Upper lobe of left lung (tissue), 6 donors: ENCODE results near the gene PHF2. TPM values are rescaled to one million over a fixed set of nuclear protein-coding genes. Genes with fewer than 3 reads are reported as not detected.
A peak's percentile ranks its signal among the peaks of the same experiment; 100 is the strongest.

Source experiments
- ATAC-seq, 2 donors: fragments of 200-7000 bp; cut with Tn5 transposase; one replicate each; pipeline ENCODE4 v1.9.1; 2022; ENCODE audit warnings: mild to moderate bottlenecking in 2 of 2, moderate library complexity in 2 of 2; ENCODE audit not compliant: low FRiP score in 2 of 2
- DNase-seq, 2 donors: peaks; one replicate each; pipeline ENCODE4 v3.0.0-alpha.2; 2019 to 2020
- H3K27ac ChIP-seq, 4 donors: fragments of 200-600 bp; sonication (generic); one replicate each; pipeline ENCODE4 v1.5.1; 2016 to 2019
- H3K27me3 ChIP-seq, 4 donors: fragments of 200-600 bp; sonication (generic); one replicate each; pipeline ENCODE4 v1.5.1; 2017 to 2019
- H3K36me3 ChIP-seq, 4 donors: fragments of 200-600 bp; sonication (generic); one replicate each; pipeline ENCODE4 v1.5.1; 2016 to 2019
- H3K4me1 ChIP-seq, 4 donors: fragments of 200-600 bp; sonication (generic); one replicate each; pipeline ENCODE4 v1.5.1; 2018 to 2019
- H3K4me3 ChIP-seq, 4 donors: fragments of 200-600 bp; sonication (generic); one replicate each; pipeline ENCODE4 v1.5.1; 2017 to 2019; ENCODE audit warnings: mild to moderate bottlenecking in 2 of 4, moderate library complexity in 1 of 4
- H3K9me3 ChIP-seq, 4 donors: fragments of 200-600 bp; sonication (generic); one replicate each; pipeline ENCODE4 v1.5.1; 2018 to 2019
- EP300 ChIP-seq, 4 donors: sonication (generic); formaldehyde crosslinking; IDR thresholded peaks; one replicate each; pipeline ENCODE4 v1.5.1; 2017; ENCODE audit warnings: antibody characterized with exemption in 4 of 4, control low read depth in 2 of 4
- POLR2A ChIP-seq, 4 donors: fragments of 450-650 bp; IDR thresholded peaks; one replicate each; pipeline ENCODE4 v1.5.1; 2016 to 2017; ENCODE audit warnings: antibody characterized with exemption in 4 of 4, mild to moderate bottlenecking in 2 of 4
- POLR2AphosphoS5 ChIP-seq, 2 donors: sonication (generic); formaldehyde crosslinking; IDR thresholded peaks; one replicate each; pipeline ENCODE4 v1.5.1; 2017; ENCODE audit warnings: antibody characterized with exemption in 2 of 2
- WGBS, 2 donors: methylation state at CpG; one replicate each; pipeline ENCODE4 v1.1.5; 2017 to 2018; 5-methylcytosine and 5-hydroxymethylcytosine counted together
- total RNA-seq, 6 donors: library from RNA; depleted of rRNA in 4 of 6; stranded (reverse); fragments of >200 nt in 4 of 6; gene quantifications; one replicate each; pipeline versions ENCODE4 v1.1.0 to v1.2.1, GENCODE V29; 2016 to 2021
- TF ChIP-seq, protein P1 (sequence below), 6 experiments: fragments of 450-650 bp in 4 of 6; fragments of 200-600 bp in 2 of 6; sonication (generic) in 2 of 6; IDR thresholded peaks; one replicate each; pipeline ENCODE4 v1.5.1; 2016 to 2019; ENCODE audit warnings: antibody characterized with exemption in 6 of 6
- donor health status: DM: no; HTN: no; CAD: no; lungs with moderate emphysema.
- donor health status: DM: no; HTN: yes; CAD: no; lungs with severe emphysema.

Gene PHF2
- total RNA-seq, 6 donors from 2014 or later: 33.6 to 41.7 (median 37.9) TPM

DNA sequence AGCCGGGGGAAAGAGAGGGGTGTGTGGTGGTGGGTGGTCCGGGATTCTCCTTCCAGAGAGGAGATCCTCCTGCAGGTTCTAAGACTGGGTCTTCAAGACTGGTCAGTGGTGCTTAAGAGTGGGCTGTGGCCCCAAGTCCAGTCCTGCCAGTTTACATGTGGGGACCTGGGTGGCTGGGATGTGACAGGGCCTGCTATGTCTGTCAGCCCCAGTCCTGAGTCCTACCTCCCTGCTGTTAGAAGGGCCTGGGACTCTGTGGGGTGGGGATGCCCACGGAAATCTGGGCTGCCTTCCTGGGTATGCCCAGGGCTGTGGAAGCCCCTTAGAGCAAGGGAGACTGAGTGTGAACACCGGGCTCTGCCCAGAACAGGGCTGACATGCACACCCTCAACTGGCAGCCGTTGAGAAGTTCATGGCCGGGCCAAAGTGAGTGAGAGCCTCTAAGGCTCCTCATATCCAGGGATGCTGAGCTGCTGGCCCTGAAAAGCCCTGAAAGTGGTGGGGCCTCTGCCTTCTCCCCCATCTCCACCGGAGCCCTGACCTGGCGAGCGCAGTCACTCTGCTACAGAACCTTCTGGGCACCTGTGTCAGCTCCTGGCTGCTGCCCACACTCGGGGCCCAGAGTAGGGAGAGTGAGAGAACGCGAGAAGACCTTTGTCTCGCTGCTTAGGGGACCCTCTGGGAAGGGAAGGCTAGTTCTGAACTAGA, 1.7 kb downstream of the PHF2 start:
- Histone ChIP-seq H3K27ac (peak overlapping the region; percentile 84 to 96 (median 90)), H3K36me3 (no peaks in the 10 kb centered on the region), H3K4me3 (peak overlapping the region in 3 of 4 donors; percentile 69 to 97 (median 89)), H3K9me3 (no peaks in the 10 kb centered on the region), H3K4me1 (peaks cover 51 to 70% (median 56%) of the 10 kb centered on the region in 4 donors), H3K27me3 (no peaks in the 10 kb centered on the region)
- TF ChIP-seq, protein P1, sequence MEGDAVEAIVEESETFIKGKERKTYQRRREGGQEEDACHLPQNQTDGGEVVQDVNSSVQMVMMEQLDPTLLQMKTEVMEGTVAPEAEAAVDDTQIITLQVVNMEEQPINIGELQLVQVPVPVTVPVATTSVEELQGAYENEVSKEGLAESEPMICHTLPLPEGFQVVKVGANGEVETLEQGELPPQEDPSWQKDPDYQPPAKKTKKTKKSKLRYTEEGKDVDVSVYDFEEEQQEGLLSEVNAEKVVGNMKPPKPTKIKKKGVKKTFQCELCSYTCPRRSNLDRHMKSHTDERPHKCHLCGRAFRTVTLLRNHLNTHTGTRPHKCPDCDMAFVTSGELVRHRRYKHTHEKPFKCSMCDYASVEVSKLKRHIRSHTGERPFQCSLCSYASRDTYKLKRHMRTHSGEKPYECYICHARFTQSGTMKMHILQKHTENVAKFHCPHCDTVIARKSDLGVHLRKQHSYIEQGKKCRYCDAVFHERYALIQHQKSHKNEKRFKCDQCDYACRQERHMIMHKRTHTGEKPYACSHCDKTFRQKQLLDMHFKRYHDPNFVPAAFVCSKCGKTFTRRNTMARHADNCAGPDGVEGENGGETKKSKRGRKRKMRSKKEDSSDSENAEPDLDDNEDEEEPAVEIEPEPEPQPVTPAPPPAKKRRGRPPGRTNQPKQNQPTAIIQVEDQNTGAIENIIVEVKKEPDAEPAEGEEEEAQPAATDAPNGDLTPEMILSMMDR (IDR thresholded peaks at IDR 0.05): no peak
- TF ChIP-seq EP300 (IDR thresholded peaks at IDR 0.05) (no peak), POLR2AphosphoS5 (IDR thresholded peaks at IDR 0.05) (no peak), POLR2A (IDR thresholded peaks at IDR 0.05) (no peak)
- WGBS, 2 donors: 64 to 86% methylated on average over 8 to 13 of the region's 13 CpGs
- DNase-seq (peak in 1 of 2 donors; percentile 26), ATAC-seq (no peak)

DNA sequence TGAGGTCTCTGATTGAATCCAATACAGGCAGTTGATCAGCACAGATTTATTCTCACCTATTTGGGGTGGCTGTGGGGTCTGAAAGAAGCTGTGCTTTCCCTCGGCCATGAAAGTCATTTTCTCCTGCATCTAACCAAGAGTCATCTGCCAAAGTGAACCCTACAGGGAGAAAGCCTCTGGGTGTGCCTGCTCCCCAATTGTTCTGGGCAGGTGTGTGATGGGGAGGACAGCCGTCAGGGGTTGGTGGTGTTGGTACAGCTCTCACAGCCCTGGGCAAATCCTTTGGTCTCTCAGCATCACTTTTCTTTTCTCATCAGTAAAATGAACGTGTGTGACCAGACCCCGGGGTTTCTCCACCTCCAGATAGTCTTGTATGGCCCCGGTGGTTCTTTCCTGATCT, 2.5 kb downstream of the PHF2 start:
- TF ChIP-seq, protein P1 (IDR thresholded peaks at IDR 0.05): no peak
- no peak for TF ChIP-seq EP300 (IDR thresholded peaks at IDR 0.05)
- no peak for TF ChIP-seq POLR2A (IDR thresholded peaks at IDR 0.05)
- TF ChIP-seq POLR2AphosphoS5 (IDR thresholded peaks at IDR 0.05): no peak
- ATAC-seq (no peak), DNase-seq (peak in 1 of 2 donors; percentile 8)
- no peaks in the 10 kb centered on the region for H3K9me3 ChIP-seq
- H3K27me3 ChIP-seq: no peaks in the 10 kb centered on the region
- peak overlapping the region in 2 of 4 donors; percentile 94 to 96 for H3K27ac ChIP-seq
- peak overlapping the region in 1 of 4 donors; percentile 97 for H3K4me3 ChIP-seq
- WGBS, 2 donors: 74 to 78% methylated on average over 5 of the region's 5 CpGs
- H3K4me1 ChIP-seq: peaks cover 51 to 70% (median 56%) of the 10 kb centered on the region in 4 donors
- H3K36me3 ChIP-seq: no peaks in the 10 kb centered on the region

DNA sequence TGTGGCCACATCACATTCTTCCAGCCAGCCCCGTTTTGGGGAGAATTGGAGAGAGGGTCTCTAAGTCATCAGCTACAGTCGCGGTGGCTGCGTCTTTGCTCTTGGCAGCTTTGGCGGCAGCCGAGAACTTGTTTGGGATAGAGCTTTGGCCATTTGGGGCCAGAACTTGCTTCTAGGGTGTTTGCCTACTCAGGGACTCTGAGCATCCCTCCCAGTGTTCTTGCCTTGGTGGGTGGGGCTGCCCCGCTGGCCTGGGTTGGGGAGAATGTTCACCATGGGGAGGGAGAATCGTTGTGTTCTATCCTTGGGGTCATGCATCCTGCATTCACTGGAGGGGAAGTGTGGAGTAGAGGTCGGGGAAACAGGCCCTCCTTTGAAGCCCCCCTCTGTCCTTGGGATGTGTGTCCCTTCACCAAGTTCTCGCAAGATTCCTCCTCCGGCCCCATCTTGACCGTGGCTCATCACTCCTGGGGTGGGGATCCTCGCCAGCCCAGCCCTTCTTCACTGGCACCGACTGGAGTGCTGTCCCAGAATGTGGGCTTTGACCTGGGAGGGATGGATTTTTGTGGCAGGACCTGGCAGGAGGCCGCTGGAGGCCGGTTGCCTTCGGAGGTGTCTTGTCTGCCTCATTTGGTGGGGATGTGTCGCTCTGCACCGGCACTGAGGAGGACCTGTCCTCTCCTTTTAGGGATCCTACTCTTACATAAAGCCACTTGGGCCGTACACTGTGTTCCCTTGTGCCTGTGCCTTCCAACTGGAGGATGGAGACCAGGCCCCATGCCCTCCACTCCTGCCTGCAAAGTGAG, 3.5 kb downstream of the PHF2 start:
- peak overlapping the region in 3 of 4 donors; percentile 17 to 62 (median 38) for H3K27ac ChIP-seq
- H3K9me3 ChIP-seq: no peaks in the 10 kb centered on the region
- TF ChIP-seq, protein P1 (IDR thresholded peaks at IDR 0.05): no peak
- no peak for TF ChIP-seq POLR2A (IDR thresholded peaks at IDR 0.05)
- DNase-seq (peak in 1 of 2 donors; percentile 20), ATAC-seq (no peak)
- H3K4me1 ChIP-seq: peaks cover 50 to 63% (median 53%) of the 10 kb centered on the region in 4 donors
- H3K27me3 ChIP-seq: no peaks in the 10 kb centered on the region
- no peaks in the 10 kb centered on the region for H3K36me3 ChIP-seq
- no peak overlapping the region for H3K4me3 ChIP-seq
- WGBS, 2 donors: 81 to 84% methylated on average over 15 to 20 of the region's 20 CpGs

DNA sequence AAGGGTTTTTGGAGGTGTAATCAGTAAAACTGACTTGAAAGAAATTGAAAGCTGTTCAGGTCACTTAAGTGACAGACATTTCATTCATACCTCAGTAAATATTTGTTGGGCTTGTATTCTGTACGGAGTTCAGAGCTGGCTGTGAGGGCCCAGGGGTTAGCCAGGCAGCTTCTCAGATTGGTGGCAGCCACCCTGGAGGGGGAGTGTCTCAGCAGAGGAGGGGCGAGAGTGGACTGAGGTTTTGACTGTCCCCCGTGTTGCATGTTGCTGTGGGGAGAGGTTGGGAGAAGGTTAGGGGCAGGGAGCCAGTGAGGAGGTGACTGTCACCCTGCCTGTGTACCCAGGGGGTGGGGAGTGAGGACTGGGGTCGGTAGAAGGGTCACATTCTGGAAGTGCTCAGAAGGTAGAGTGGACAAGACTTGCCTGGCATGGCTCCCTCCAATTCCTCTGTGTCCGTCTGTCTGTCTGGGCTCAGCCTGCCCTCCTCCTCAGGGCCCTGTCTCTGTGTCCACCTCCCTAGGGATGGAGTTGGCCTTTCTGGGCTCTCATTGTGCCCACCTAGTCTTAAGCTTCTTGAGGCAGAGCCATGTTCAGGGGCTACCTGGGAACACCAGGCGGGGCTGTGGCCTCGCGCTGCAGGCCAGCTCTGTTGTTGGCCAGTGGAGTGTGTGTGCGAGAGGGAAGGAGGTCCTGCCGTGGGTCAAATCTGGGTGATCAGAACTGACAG, 4.4 kb downstream of the PHF2 start:
- peaks cover 47 to 62% (median 51%) of the 10 kb centered on the region in 4 donors for H3K4me1 ChIP-seq
- peak in 1 of 2 donors; percentile 21 for DNase-seq
- no peak overlapping the region for H3K4me3 ChIP-seq
- 53 to 65% methylated on average over 6 to 10 of the region's 10 CpGs for WGBS, 2 donors
- H3K36me3 ChIP-seq: no peaks in the 10 kb centered on the region
- no peak for ATAC-seq
- H3K27ac ChIP-seq: peak overlapping the region in 3 of 4 donors; percentile 2 to 62 (median 41)
- no peaks in the 10 kb centered on the region for H3K9me3 ChIP-seq
- no peaks in the 10 kb centered on the region for H3K27me3 ChIP-seq
- TF ChIP-seq POLR2A (IDR thresholded peaks at IDR 0.05): no peak
- no peak for TF ChIP-seq POLR2AphosphoS5 (IDR thresholded peaks at IDR 0.05)
- TF ChIP-seq, protein P1 (IDR thresholded peaks at IDR 0.05): no peak
- TF ChIP-seq EP300 (IDR thresholded peaks at IDR 0.05): no peak
